ENCODE measurements around the gene APBB2. TPM values are rescaled to one million over a fixed set of nuclear protein-coding genes. Genes with fewer than 3 reads are reported as not detected.

Gene APBB2
- total and polyA plus RNA-seq, 10 of the 15 experiments (the other 5 are each of a cell fraction or from before 2014, with no cell fraction given): 2.7 to 24.6 (median 19.0) TPM

DNA sequence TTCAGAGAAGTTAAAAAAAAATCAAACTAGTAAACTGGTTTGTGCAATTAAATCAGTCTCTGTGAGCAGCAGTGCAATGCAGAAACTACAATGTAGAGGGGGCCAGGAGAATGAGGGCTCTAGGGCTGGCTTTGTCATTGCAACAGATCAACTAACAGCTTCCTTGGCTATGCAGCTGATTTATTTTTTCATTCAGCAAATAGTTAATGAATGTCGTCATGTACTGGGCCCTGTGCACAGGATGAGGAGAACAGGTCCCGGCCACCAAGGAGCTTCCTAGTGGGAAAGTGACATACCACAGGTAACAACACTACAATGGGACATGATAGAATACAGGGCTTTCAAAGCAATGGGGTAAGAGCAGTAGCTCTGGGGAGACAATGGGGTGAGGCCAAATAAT lies 274.5 kb downstream of the APBB2 start (continued):
- TF ChIP-seq, protein P1, sequence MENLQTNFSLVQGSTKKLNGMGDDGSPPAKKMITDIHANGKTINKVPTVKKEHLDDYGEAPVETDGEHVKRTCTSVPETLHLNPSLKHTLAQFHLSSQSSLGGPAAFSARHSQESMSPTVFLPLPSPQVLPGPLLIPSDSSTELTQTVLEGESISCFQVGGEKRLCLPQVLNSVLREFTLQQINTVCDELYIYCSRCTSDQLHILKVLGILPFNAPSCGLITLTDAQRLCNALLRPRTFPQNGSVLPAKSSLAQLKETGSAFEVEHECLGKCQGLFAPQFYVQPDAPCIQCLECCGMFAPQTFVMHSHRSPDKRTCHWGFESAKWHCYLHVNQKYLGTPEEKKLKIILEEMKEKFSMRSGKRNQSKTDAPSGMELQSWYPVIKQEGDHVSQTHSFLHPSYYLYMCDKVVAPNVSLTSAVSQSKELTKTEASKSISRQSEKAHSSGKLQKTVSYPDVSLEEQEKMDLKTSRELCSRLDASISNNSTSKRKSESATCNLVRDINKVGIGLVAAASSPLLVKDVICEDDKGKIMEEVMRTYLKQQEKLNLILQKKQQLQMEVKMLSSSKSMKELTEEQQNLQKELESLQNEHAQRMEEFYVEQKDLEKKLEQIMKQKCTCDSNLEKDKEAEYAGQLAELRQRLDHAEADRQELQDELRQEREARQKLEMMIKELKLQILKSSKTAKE (IDR thresholded peaks at IDR 0.05; ENCODE audit: low read depth, poor library complexity, severe bottlenecking): no peak
- TF ChIP-seq, protein P2, sequence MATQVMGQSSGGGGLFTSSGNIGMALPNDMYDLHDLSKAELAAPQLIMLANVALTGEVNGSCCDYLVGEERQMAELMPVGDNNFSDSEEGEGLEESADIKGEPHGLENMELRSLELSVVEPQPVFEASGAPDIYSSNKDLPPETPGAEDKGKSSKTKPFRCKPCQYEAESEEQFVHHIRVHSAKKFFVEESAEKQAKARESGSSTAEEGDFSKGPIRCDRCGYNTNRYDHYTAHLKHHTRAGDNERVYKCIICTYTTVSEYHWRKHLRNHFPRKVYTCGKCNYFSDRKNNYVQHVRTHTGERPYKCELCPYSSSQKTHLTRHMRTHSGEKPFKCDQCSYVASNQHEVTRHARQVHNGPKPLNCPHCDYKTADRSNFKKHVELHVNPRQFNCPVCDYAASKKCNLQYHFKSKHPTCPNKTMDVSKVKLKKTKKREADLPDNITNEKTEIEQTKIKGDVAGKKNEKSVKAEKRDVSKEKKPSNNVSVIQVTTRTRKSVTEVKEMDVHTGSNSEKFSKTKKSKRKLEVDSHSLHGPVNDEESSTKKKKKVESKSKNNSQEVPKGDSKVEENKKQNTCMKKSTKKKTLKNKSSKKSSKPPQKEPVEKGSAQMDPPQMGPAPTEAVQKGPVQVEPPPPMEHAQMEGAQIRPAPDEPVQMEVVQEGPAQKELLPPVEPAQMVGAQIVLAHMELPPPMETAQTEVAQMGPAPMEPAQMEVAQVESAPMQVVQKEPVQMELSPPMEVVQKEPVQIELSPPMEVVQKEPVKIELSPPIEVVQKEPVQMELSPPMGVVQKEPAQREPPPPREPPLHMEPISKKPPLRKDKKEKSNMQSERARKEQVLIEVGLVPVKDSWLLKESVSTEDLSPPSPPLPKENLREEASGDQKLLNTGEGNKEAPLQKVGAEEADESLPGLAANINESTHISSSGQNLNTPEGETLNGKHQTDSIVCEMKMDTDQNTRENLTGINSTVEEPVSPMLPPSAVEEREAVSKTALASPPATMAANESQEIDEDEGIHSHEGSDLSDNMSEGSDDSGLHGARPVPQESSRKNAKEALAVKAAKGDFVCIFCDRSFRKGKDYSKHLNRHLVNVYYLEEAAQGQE (IDR thresholded peaks at IDR 0.05; ENCODE audit: low read depth, low read length): no peak
- no peak for TF ChIP-seq IRF4 (IDR thresholded peaks at IDR 0.05; ENCODE audit: low read depth, low read length)
- TF ChIP-seq SMAD5 (IDR thresholded peaks at IDR 0.05; ENCODE audit: low read depth): no peak
- no peak for TF ChIP-seq ASH2L (IDR thresholded peaks at IDR 0.05; ENCODE audit: borderline replicate concordance, low read depth)

DNA sequence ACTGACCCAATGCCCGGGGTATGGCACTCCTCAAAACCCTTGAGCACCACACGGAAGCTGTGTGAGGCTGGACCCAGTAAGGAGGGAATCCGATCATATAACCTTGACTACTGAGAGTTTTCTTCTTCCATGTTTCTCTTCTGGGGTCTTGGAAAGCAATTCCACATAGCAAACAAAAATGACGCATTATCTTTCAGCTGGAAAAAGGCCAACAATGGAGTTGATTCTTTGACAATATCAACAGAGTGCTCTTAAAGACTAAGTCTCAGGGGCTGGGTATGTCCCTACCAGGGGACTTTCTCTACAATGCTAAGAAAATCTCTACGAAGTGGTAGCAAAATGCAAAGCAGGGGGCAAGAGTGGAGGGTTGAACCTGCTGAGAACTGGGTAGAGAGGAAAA lies 276.0 kb downstream of the APBB2 start:
- Histone ChIP-seq H3K27ac (ENCODE audit: control insufficient read depth, insufficient read depth) (no peak overlapping the region), H3K36me3 (ENCODE audit: control insufficient read depth in 2 of 2, insufficient read depth in 2 of 2, low read length in 1 of 2) (peaks cover 1 to 4% of the 10 kb centered on the region in 2 experiments; a peak in 3 of 4 replicates), H3K4me3 (no peak overlapping the region), H3K4me2 (ENCODE audit: control insufficient read depth, insufficient read depth) (no peak overlapping the region), H3K9me3 (replicated peaks; ENCODE audit: control insufficient read depth, insufficient read depth, low read length) (no peaks in the 10 kb centered on the region), H4K20me1 (ENCODE audit: control insufficient read depth, insufficient read depth) (no peaks in the 10 kb centered on the region), H3K79me2 (ENCODE audit: control insufficient read depth, insufficient read depth, low read length) (no peaks in the 10 kb centered on the region), H3K4me1 (ENCODE audit: control insufficient read depth, insufficient read depth, low read length) (no peaks in the 10 kb centered on the region), H3K9ac (ENCODE audit: control insufficient read depth, insufficient read depth, low read length) (no peak overlapping the region), H3K27me3 (replicated peaks in 1 of 2; ENCODE audit: control insufficient read depth in 2 of 2, insufficient read depth in 2 of 2, low read length in 1 of 2) (no peaks in the 10 kb centered on the region; a peak in 1 of 4 replicates), H2AFZ (ENCODE audit: control insufficient read depth, low read depth, low read length) (no peak overlapping the region)
- SMC1A ChIA-PET (ENCODE audit: uncharacterized antibody, unreplicated experiment): interaction anchor here (1.2 kb wide), 1 partner anchor 40 kb away, joined by 4 read pairs; no protein-coding TSS in a partner anchor
- POLR2A ChIA-PET: interaction anchor here (0.6 kb wide), 1 partner anchor 208 kb away, joined by 3 read pairs; no protein-coding TSS in a partner anchor
- no peak for FAIRE-seq
- no peak for ATAC-seq
- BruUV-seq (replicated peaks): no TSS peak
- intact Hi-C loops (cut with micrococcal nuclease; ENCODE audit: unreplicated experiment): loop anchor here (10.0 kb wide), 1 partner anchor 726 kb away; no protein-coding TSS in a partner anchor
- RAD21 ChIA-PET (ENCODE audit: unreplicated experiment): interaction anchor here (1.0 kb wide), 1 partner anchor 39 kb away, joined by 3 read pairs; no protein-coding TSS in a partner anchor
- WGBS (ENCODE audit: insufficient coverage, insufficient replicate concordance, low lambda C conversion rate, missing lambda C conversion rate): 87% methylated on average over 5 of the region's 5 CpGs
- no peak for DNase-seq (ENCODE audit: low read depth, low spot score)
- CTCF ChIA-PET: interaction anchor here (0.8 to 7.6 kb wide), 4 partner anchors 12 to 98 kb away, joined by 3 to 75 read pairs (median 6); no protein-coding TSS in a partner anchor
- in situ Hi-C loops (cut with MboI): no loop called here
- TF ChIP-seq EP300 (IDR thresholded peaks at IDR 0.05; ENCODE audit: borderline replicate concordance in 1 of 2, control insufficient read depth in 1 of 2, low read depth in 2 of 2, low read length in 2 of 2) (no peak), JUND (IDR thresholded peaks at IDR 0.05; ENCODE audit: low read depth, low read length) (no peak), SPI1 (IDR thresholded peaks at IDR 0.05; ENCODE audit: borderline replicate concordance, insufficient read depth, low read depth, low read length) (no peak), SUZ12 (IDR thresholded peaks at IDR 0.05; ENCODE audit: unreplicated experiment) (no peak), MEF2A (IDR thresholded peaks at IDR 0.05; ENCODE audit: insufficient read depth, low read depth, low read length) (no peak)
